Measurements from ENCODE around the gene CNTNAP2.

The CNTNAP2 gene

GRCh38 chr7:147394329-147394728 is 1277.7 kb downstream of the CNTNAP2 start:
- no peak overlapping the region for H3K4me2 ChIP-seq (ENCODE audit: insufficient read depth, low read length)
- H3K36me3 ChIP-seq (ENCODE audit: insufficient read depth, low read length): no peaks in the 10 kb centered on the region
- no peak for DNase-seq
- no peaks in the 10 kb centered on the region for H3K79me2 ChIP-seq (ENCODE audit: insufficient read depth, low read length)
- H3K27me3 ChIP-seq (ENCODE audit: insufficient read depth, low read length, poor library complexity): no peaks in the 10 kb centered on the region
- no peaks in the 10 kb centered on the region for H3K4me1 ChIP-seq (ENCODE audit: insufficient read depth, low read length)
- no peak for ATAC-seq (ENCODE audit: insufficient read depth, low read depth)
- no peak overlapping the region for H3K4me3 ChIP-seq (ENCODE audit: low read depth in 1 of 2, low read length in 2 of 2)
- H4K20me1 ChIP-seq (ENCODE audit: insufficient read depth, low read length): no peaks in the 10 kb centered on the region
- no peaks in the 10 kb centered on the region for H3K9me3 ChIP-seq (ENCODE audit: insufficient read depth, low read length, severe bottlenecking)
- H2AFZ ChIP-seq (ENCODE audit: low read depth, low read length): no peak overlapping the region
- no peak overlapping the region for H3K9ac ChIP-seq (ENCODE audit: low read depth, low read length)
- no peak for TF ChIP-seq EZH2 (IDR thresholded peaks at IDR 0.05; ENCODE audit: borderline replicate concordance, low read depth, low read length, severe bottlenecking)
- TF ChIP-seq CTCF (IDR thresholded peaks at IDR 0.05; ENCODE audit: borderline replicate concordance, extremely low read depth, low read length, poor library complexity, severe bottlenecking): no peak
- H3K27ac ChIP-seq (ENCODE audit: low read length): no peak overlapping the region

GRCh38 chr7:147400221-147400689 is 1283.7 kb downstream of the CNTNAP2 start:
- H3K27ac ChIP-seq (ENCODE audit: low read length): no peak overlapping the region
- no peaks in the 10 kb centered on the region for H3K79me2 ChIP-seq (ENCODE audit: insufficient read depth, low read length)
- no peaks in the 10 kb centered on the region for H4K20me1 ChIP-seq (ENCODE audit: insufficient read depth, low read length)
- H2AFZ ChIP-seq (ENCODE audit: low read depth, low read length): no peak overlapping the region
- H3K4me3 ChIP-seq (ENCODE audit: low read depth in 1 of 2, low read length in 2 of 2): no peak overlapping the region
- H3K27me3 ChIP-seq (ENCODE audit: insufficient read depth, low read length, poor library complexity): no peaks in the 10 kb centered on the region
- DNase-seq (no peak), ATAC-seq (ENCODE audit: insufficient read depth, low read depth) (no peak)
- H3K36me3 ChIP-seq (ENCODE audit: insufficient read depth, low read length): no peaks in the 10 kb centered on the region
- no peak for TF ChIP-seq CTCF (IDR thresholded peaks at IDR 0.05; ENCODE audit: borderline replicate concordance, extremely low read depth, low read length, poor library complexity, severe bottlenecking)
- H3K9me3 ChIP-seq (ENCODE audit: insufficient read depth, low read length, severe bottlenecking): no peaks in the 10 kb centered on the region
- H3K4me1 ChIP-seq (ENCODE audit: insufficient read depth, low read length): no peaks in the 10 kb centered on the region
- H3K4me2 ChIP-seq (ENCODE audit: insufficient read depth, low read length): no peak overlapping the region
- no peak overlapping the region for H3K9ac ChIP-seq (ENCODE audit: low read depth, low read length)

DNA sequence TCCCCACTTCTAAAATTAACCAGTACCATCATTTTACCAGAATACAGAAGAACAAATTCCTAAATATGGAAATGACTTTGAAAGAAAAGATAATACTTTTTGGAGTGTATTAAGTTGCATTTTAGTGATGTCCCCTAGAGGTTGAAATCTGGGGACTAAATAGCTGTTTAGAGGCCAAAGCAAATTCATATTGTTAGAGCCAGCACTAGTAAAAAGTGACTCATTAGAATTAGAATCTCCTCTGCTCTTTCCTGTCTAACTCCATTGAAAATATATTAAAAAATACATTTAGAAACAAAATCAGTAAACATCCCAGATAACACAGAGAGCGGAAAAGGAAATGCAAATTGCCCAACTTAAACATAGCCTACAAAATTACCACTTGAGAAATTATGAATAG is 1284.3 kb downstream of the CNTNAP2 start:
- DNase-seq (no peak), ATAC-seq (ENCODE audit: insufficient read depth, low read depth) (no peak)
- Histone ChIP-seq H3K4me3 (ENCODE audit: low read depth in 1 of 2, low read length in 2 of 2) (no peak overlapping the region), H3K9me3 (ENCODE audit: insufficient read depth, low read length, severe bottlenecking) (no peaks in the 10 kb centered on the region), H3K4me2 (ENCODE audit: insufficient read depth, low read length) (no peak overlapping the region), H3K27ac (ENCODE audit: low read length) (no peak overlapping the region), H3K79me2 (ENCODE audit: insufficient read depth, low read length) (no peaks in the 10 kb centered on the region), H2AFZ (ENCODE audit: low read depth, low read length) (no peak overlapping the region), H3K9ac (ENCODE audit: low read depth, low read length) (no peak overlapping the region), H4K20me1 (ENCODE audit: insufficient read depth, low read length) (no peaks in the 10 kb centered on the region), H3K27me3 (ENCODE audit: insufficient read depth, low read length, poor library complexity) (no peaks in the 10 kb centered on the region), H3K36me3 (ENCODE audit: insufficient read depth, low read length) (no peaks in the 10 kb centered on the region), H3K4me1 (ENCODE audit: insufficient read depth, low read length) (no peaks in the 10 kb centered on the region)
- TF ChIP-seq EZH2 (IDR thresholded peaks at IDR 0.05; ENCODE audit: borderline replicate concordance, low read depth, low read length, severe bottlenecking): no peak
- no peak for TF ChIP-seq CTCF (IDR thresholded peaks at IDR 0.05; ENCODE audit: borderline replicate concordance, extremely low read depth, low read length, poor library complexity, severe bottlenecking)

DNA sequence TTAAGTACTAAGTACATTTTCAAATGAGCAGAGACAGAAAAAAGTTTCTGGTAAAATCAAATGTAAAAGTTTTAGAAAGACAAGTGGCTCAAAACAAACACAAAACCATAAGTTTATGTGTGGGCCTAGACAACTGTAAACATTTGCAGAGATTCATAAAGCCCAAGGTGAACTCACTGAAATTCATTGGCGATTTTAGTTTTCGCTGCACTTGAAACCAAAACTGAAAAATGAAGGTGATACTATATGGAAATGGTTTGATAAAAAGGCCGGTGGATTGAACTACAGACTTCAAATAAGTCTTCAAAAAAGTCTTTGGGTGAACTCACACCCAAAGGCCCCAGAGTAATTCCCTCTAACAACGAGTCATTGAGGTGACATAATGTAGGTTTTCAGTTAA is 1289.0 kb downstream of the CNTNAP2 start:
- no peaks in the 10 kb centered on the region for H3K79me2 ChIP-seq (ENCODE audit: insufficient read depth, low read length)
- no peaks in the 10 kb centered on the region for H3K27me3 ChIP-seq (ENCODE audit: insufficient read depth, low read length, poor library complexity)
- TF ChIP-seq EZH2 (IDR thresholded peaks at IDR 0.05; ENCODE audit: borderline replicate concordance, low read depth, low read length, severe bottlenecking) (no peak), CTCF (IDR thresholded peaks at IDR 0.05; ENCODE audit: borderline replicate concordance, extremely low read depth, low read length, poor library complexity, severe bottlenecking) (no peak)
- no peak overlapping the region for H3K4me3 ChIP-seq (ENCODE audit: low read depth in 1 of 2, low read length in 2 of 2)
- no peak for ATAC-seq (ENCODE audit: insufficient read depth, low read depth)
- no peaks in the 10 kb centered on the region for H3K36me3 ChIP-seq (ENCODE audit: insufficient read depth, low read length)
- H4K20me1 ChIP-seq (ENCODE audit: insufficient read depth, low read length): no peaks in the 10 kb centered on the region
- no peak for DNase-seq
- H3K27ac ChIP-seq (ENCODE audit: low read length): no peak overlapping the region
- no peaks in the 10 kb centered on the region for H3K9me3 ChIP-seq (ENCODE audit: insufficient read depth, low read length, severe bottlenecking)
- H3K4me1 ChIP-seq (ENCODE audit: insufficient read depth, low read length): no peaks in the 10 kb centered on the region
- no peak overlapping the region for H2AFZ ChIP-seq (ENCODE audit: low read depth, low read length)
- H3K9ac ChIP-seq (ENCODE audit: low read depth, low read length): no peak overlapping the region
- H3K4me2 ChIP-seq (ENCODE audit: insufficient read depth, low read length): no peak overlapping the region
